GM18861 (cell line): ENCODE results near the gene RFX7.
A peak's percentile ranks its signal among the peaks of the same experiment; 100 is the strongest.
"Not testable (repeated sequence)": the region's sequence is repeated elsewhere in the genome, so short reads cannot be mapped to it uniquely, and the experiment has no call there.

Source experiments
- ATAC-seq: cut with Tn5 transposase; IDR thresholded peaks from one replicate; pipeline ENCODE4 v1.9.1; 2021; ENCODE audit not compliant: unreplicated experiment

Gene RFX7

GRCh38 chr15:56207711-56208110 lies 36.0 kb downstream of the RFX7 start:
- ATAC-seq: peak; percentile 35

GRCh38 chr15:56207092-56207491 lies 36.6 kb downstream of the RFX7 start:
- ATAC-seq: peak; percentile 46

- no peak for ATAC-seq
Observed at GRCh38 chr15:56205061-56205876, 38.4 kb downstream of the RFX7 start.

- ATAC-seq: not testable (repeated sequence)
Observed at GRCh38 chr15:56203312-56203922, 40.3 kb downstream of the RFX7 start.

GRCh38 chr15:56202701-56203100 lies 41.0 kb downstream of the RFX7 start:
- no peak for ATAC-seq

- ATAC-seq: peak; percentile 73
Observed at GRCh38 chr15:56199038-56199437, 44.6 kb downstream of the RFX7 start.

GRCh38 chr15:56194035-56194434 lies 49.6 kb downstream of the RFX7 start:
- no peak for ATAC-seq

GRCh38 chr15:56192659-56193442 lies 50.8 kb downstream of the RFX7 start:
- no peak for ATAC-seq

GRCh38 chr15:56187665-56188064 lies 56.0 kb downstream of the RFX7 start:
- no peak for ATAC-seq

- no peak for ATAC-seq
Observed at GRCh38 chr15:56185980-56186379, 57.7 kb downstream of the RFX7 start.

- ATAC-seq: no peak
Observed at GRCh38 chr15:56184516-56184915, 59.2 kb downstream of the RFX7 start.

GRCh38 chr15:56180851-56181250 lies 62.8 kb downstream of the RFX7 start:
- no peak for ATAC-seq

- no peak for ATAC-seq
Observed at GRCh38 chr15:56176996-56177395, 66.7 kb downstream of the RFX7 start.

GRCh38 chr15:56175788-56176187 lies 67.9 kb downstream of the RFX7 start:
- ATAC-seq: no peak

- no peak for ATAC-seq
Observed at GRCh38 chr15:56174649-56175048, 69.0 kb downstream of the RFX7 start.

GRCh38 chr15:56168394-56168793 lies 75.3 kb downstream of the RFX7 start:
- no peak for ATAC-seq

- ATAC-seq: no peak
Observed at GRCh38 chr15:56165234-56165633, 78.4 kb downstream of the RFX7 start.

GRCh38 chr15:56160966-56161365 lies 82.7 kb downstream of the RFX7 start:
- no peak for ATAC-seq

- no peak for ATAC-seq
Observed at GRCh38 chr15:56156877-56157276, 86.8 kb downstream of the RFX7 start.

GRCh38 chr15:56155278-56155677 lies 88.4 kb downstream of the RFX7 start:
- not testable (repeated sequence) for ATAC-seq

- ATAC-seq: not testable (repeated sequence)
Observed at GRCh38 chr15:56154768-56155167, 88.9 kb downstream of the RFX7 start.

GRCh38 chr15:56150204-56150603 lies 93.5 kb downstream of the RFX7 start:
- no peak for ATAC-seq
